GM19238 (cell line): Measurements from ENCODE around the gene PTPRE.

ENCODE experiments used
- DNase-seq: peaks from one replicate; pipeline ENCODE4 v3.0.0; 2011; ENCODE audit warnings: low spot score; ENCODE audit not compliant: insufficient read length

The PTPRE gene

GRCh38 chr10:128070161-128070560 lies 163.3 kb downstream of the PTPRE start:
- DNase-seq, result no peak

GRCh38 chr10:128070721-128071416 lies 164.0 kb downstream of the PTPRE start:
- DNase-seq, result no peak

GRCh38 chr10:128071417-128071782 lies 164.5 kb downstream of the PTPRE start:
- no peak for DNase-seq

GRCh38 chr10:128072046-128072445 lies 165.1 kb downstream of the PTPRE start:
- DNase-seq, result no peak

DNA sequence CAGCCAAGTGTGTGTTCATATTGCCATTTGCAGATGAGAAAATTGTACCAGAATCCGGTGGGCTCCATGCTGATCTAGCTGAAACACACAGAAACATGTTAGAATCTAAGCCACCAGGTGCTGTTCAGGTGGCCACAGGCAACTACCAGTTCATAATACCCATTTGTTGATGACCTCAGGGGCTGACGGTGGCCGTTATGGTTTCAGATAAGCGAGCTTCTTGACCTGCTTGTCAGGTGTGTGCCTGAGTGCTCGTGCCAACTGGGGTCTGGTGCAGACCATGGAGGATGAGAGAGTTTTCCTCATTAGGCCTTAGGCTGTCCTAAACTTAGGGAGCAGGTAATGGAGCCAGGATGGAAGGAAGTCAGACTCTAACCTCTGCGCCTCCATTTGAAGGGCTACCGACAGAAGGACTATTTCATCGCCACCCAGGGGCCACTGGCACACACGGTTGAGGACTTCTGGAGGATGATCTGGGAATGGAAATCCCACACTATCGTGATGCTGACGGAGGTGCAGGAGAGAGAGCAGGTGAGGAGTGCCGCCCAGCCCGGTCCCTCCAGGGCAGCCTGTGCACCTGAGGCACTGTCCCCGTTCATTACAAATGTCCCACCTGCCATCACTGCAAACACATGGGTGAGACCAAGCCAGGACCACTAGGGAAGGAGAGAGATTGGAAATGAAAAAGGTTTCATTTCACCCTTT lies 166.2 kb downstream of the PTPRE start:
- DNase-seq, result no peak

GRCh38 chr10:128073890-128074289 lies 167.0 kb downstream of the PTPRE start:
- no peak for DNase-seq

- no peak for DNase-seq
These were observed 167.7 kb downstream of the PTPRE start for GRCh38 chr10:128074589-128074988.

- no peak for DNase-seq
These were observed 170.4 kb downstream of the PTPRE start for GRCh38 chr10:128077155-128077875.

DNA sequence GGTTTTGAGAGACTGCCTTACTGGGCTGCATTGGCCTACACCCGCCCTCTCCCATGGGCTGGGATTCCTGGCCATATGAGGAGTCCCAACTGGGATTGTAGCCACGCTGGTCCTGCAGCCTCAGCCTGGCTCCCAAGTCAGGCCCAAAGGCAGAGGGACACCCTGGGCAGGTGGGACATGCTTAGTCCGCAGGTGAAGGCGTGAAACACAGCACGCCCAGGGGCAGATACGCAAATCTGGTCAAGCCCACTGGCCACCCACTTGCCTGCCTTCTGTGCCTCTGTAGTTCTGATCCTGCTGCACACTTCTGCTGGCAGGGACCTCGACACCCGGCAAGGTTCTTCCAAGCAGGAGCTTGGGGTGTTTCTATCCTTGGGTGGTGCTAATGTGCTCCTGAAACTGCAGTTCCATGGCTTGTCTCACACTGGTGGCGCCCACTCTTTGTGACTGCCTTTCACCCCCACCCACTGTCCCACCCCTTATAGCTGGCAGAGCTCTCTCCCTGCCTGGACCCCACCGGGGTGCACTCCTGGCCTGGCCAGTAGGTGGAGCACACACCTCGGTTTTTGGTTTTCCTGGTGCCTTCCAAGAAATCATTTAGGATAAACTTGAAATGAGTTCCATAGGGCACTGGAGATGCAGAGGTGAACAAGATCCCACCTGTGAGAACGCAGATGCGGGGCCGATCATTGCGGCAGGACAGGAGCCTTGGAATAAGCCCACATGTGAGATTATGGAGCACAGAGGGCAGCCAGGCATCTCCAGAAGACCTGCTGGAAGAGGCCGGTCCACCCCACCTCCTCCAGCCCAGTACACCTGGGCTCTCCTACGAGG lies 171.4 kb downstream of the PTPRE start:
- DNase-seq, result no peak

DNA sequence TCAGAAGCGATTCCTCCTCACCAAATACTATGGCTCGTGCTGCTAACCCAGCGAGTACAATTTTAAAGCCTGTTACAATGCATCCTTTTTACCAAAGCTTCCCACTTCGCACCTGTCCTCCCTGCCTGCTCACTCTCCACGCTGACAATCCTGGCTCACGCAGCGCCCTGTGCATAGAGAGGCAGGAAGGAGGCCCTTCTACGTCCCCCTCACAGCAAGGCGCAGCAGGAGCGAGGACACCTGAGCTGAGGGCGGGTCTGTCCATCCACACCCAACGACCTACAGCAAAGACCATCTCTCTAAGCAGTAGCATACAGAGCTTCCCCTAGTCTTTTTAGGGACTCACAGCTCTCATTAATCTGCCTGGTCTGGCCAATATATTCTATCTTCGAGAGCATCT lies 173.3 kb downstream of the PTPRE start:
- DNase-seq, result no peak

- DNase-seq, result no peak
These were observed 173.7 kb downstream of the PTPRE start for GRCh38 chr10:128080641-128081040.

GRCh38 chr10:128081222-128081621 lies 174.3 kb downstream of the PTPRE start:
- DNase-seq, result no peak

DNA sequence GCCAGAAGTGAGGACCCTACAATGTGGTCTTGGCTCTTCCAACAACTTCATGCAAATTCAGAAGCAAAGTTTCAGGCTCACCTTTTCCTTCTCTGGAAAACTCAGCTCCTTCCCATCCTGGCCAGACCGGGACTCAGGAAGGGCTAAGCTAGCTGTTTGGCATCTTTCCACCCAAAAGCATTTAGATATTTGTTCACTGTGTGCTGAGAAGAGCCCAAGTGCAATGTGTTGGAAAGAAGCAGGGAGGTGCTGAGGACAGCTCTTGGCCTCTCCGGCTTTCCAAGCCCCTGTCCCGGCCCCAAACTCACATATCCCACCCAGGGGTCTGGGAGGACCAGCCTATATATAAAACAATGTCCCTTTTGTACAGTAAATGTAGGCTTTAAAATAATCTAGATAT lies 174.8 kb downstream of the PTPRE start:
- DNase-seq, result no peak

DNA sequence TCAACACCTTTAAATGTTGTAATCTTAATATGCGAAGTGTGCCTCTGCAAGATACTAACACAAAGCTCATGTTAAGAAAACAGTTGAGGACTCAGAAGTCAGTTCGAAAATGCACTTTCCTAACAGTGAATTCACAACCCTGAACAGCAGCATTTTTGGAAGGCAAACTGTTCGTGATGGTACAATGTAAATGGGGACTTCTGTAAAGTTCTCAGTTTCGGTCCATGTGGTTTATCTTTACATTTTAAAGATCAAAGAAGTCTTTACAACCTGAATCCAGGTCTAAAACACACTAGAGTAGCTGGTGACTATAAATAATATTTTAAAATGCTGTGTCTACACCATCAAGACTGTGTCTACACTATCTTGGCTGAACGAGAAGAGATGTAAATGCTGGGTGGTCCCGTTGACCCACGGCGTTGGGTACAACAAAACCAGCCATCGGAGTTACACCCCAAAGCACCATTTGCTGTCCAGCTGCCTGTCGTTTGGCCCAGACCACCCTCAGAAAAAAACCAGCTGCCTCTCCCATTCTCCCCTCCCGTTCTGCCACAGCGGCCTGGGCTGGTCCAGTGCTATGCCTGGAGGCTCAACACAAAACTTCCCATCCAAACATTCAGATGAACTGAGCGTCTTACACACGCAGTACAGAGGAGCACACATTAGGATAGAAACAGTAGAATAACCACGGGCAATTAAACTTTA lies 176.4 kb downstream of the PTPRE start:
- DNase-seq, result no peak

- DNase-seq, result no peak
These were observed 177.5 kb downstream of the PTPRE start for GRCh38 chr10:128084364-128084763.

- DNase-seq, result no peak
These were observed 178.1 kb downstream of the PTPRE start for GRCh38 chr10:128084991-128085390.

DNA sequence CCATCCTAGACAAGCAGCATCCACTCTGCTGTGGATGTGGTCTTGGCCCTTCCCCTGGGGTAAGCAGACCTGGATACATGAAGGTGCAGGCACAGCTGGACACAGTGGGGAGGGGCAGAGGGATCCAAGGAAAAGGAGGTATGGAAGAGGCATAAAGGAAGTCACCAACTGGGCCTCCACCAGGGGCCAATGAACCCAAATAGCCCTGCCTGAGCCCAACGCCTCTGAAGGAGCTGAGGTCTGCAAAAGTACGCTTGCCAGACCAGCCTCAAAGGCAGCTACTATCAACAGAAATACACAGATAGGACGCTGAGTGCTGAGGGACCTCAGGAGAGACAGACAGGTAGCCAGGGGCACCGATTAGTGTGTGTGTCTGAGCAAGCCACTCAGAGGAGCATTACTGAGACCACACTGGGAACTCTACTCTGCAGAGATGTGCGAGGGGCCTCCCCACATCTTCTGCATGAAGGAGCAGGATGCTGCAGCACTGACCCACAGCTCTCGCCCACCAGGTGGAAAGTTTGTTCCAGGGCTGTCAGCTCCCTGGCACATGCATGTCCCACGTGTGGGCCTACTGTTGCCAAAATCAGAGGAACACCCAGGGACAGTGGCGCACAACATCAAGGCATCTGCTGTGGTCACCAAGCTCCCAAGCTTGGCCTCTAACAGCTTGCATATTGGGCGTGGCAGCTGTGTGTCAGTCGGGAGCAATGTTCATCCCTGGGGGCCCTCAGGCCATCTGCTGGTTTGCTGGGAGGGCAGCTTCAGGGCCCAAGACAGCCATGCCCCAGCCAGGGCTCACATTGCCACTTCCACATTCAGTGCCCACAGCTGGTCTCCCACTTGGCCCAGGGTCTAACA lies 179.3 kb downstream of the PTPRE start:
- DNase-seq, result no peak

DNA sequence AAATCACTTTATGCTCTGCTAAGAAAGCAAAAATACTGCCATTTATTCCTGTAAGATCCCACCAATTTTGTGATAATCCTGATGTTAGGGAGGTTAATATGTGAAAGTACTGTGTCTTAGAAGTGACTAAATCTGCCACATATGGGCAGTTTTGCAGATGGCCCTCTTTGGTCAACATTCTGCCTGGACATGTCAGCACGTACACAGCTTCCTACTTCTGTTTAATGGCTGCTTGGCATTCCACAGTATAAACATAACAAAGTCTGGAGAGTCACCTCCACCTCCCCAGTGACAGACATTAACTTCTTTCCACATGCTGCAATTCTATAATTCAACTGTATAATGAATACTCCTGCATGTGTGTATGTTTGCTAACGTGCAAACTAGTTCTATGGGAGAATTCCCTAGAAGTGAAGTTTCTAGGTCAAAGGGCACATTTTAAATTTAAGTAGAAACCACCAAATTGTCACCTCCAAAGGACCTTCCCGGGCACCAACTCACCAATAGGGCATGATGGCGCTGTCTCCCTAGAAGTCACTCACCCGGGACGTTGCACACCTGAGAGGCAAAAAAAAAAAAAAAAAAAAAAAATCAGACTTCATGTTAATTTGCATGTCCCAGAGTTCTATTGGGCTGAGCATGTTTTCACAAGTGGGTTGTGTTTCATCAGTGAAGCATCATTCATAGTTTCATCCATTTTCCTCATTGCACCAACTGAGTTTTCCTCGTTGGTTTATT lies 180.4 kb downstream of the PTPRE start:
- no peak for DNase-seq
